ENCODE results near the gene METTL1.
"Not testable (repeated sequence)": the region's sequence is repeated elsewhere in the genome, so short reads cannot be mapped to it uniquely, and the experiment has no call there.

METTL1 gene

GRCh38 chr12:57775563-57776246 is 3.8 kb upstream of the METTL1 start:
- no peak for TF ChIP-seq TAF1 (IDR thresholded peaks at IDR 0.05; ENCODE audit: borderline replicate concordance, low read depth, low read length)
- no peak for TF ChIP-seq POLR2A (IDR thresholded peaks at IDR 0.05; ENCODE audit: low read depth, low read length)
- no peak for TF ChIP-seq POLR2AphosphoS5 (IDR thresholded peaks at IDR 0.05; ENCODE audit: low read depth, low read length)
- FAIRE-seq (no peak), DNase-seq (ENCODE audit: insufficient read length) (no peak)

- TF ChIP-seq TAF1 (IDR thresholded peaks at IDR 0.05; ENCODE audit: borderline replicate concordance, low read depth, low read length) (no peak), POLR2A (IDR thresholded peaks at IDR 0.05; ENCODE audit: low read depth, low read length) (no peak), POLR2AphosphoS5 (IDR thresholded peaks at IDR 0.05; ENCODE audit: low read depth, low read length) (no peak)
- DNase-seq (ENCODE audit: insufficient read length) (no peak), FAIRE-seq (no peak)
These were observed 3.1 kb upstream of the METTL1 start for GRCh38 chr12:57775044-57775443.

GRCh38 chr12:57774634-57775033 is 2.7 kb upstream of the METTL1 start:
- FAIRE-seq; DNase-seq (ENCODE audit: insufficient read length): not testable (repeated sequence)

- TF ChIP-seq POLR2AphosphoS5 (IDR thresholded peaks at IDR 0.05; ENCODE audit: low read depth, low read length): no peak
- no peak for TF ChIP-seq POLR2A (IDR thresholded peaks at IDR 0.05; ENCODE audit: low read depth, low read length)
- no peak for TF ChIP-seq TAF1 (IDR thresholded peaks at IDR 0.05; ENCODE audit: borderline replicate concordance, low read depth, low read length)
- peak; percentile 40 for DNase-seq (ENCODE audit: insufficient read length)
- no peak for FAIRE-seq
These were observed 771 bp upstream of the METTL1 start, which contains the start of gene EEF1AKMT3 for GRCh38 chr12:57772429-57773322. EEF1AKMT3 (plus strand) TSS chr12:57772614; CDS start chr12:57772725, 111 bp downstream.

- DNase-seq (ENCODE audit: insufficient read length) (peak; percentile 79), FAIRE-seq (no peak)
- TF ChIP-seq TAF1 (IDR thresholded peaks at IDR 0.05; ENCODE audit: borderline replicate concordance, low read depth, low read length) (no peak), POLR2A (IDR thresholded peaks at IDR 0.05; ENCODE audit: low read depth, low read length) (no peak)
These were observed 551 bp downstream of the METTL1 start for GRCh38 chr12:57771236-57771872.

- DNase-seq (ENCODE audit: insufficient read length) (no peak), FAIRE-seq (no peak)
- TF ChIP-seq TAF1 (IDR thresholded peaks at IDR 0.05; ENCODE audit: borderline replicate concordance, low read depth, low read length) (no peak), POLR2AphosphoS5 (IDR thresholded peaks at IDR 0.05; ENCODE audit: low read depth, low read length) (no peak), POLR2A (IDR thresholded peaks at IDR 0.05; ENCODE audit: low read depth, low read length) (no peak)
These were observed 1.2 kb downstream of the METTL1 start for GRCh38 chr12:57770734-57771133.

- no peak for TF ChIP-seq POLR2AphosphoS5 (IDR thresholded peaks at IDR 0.05; ENCODE audit: low read depth, low read length)
- no peak for TF ChIP-seq TAF1 (IDR thresholded peaks at IDR 0.05; ENCODE audit: borderline replicate concordance, low read depth, low read length)
- TF ChIP-seq POLR2A (IDR thresholded peaks at IDR 0.05; ENCODE audit: low read depth, low read length): no peak
- FAIRE-seq (no peak), DNase-seq (ENCODE audit: insufficient read length) (no peak)
These were observed 2.3 kb downstream of the METTL1 start for GRCh38 chr12:57769594-57769993.

GRCh38 chr12:57767876-57768275 is 4.0 kb downstream of the METTL1 start:
- FAIRE-seq (no peak), DNase-seq (ENCODE audit: insufficient read length) (no peak)
- TF ChIP-seq TAF1 (IDR thresholded peaks at IDR 0.05; ENCODE audit: borderline replicate concordance, low read depth, low read length): no peak
- no peak for TF ChIP-seq POLR2A (IDR thresholded peaks at IDR 0.05; ENCODE audit: low read depth, low read length)
- TF ChIP-seq POLR2AphosphoS5 (IDR thresholded peaks at IDR 0.05; ENCODE audit: low read depth, low read length): no peak

- DNase-seq (ENCODE audit: insufficient read length): no peak
- FAIRE-seq: no peak
- TF ChIP-seq POLR2A (IDR thresholded peaks at IDR 0.05; ENCODE audit: low read depth, low read length) (no peak), TAF1 (IDR thresholded peaks at IDR 0.05; ENCODE audit: borderline replicate concordance, low read depth, low read length) (no peak), POLR2AphosphoS5 (IDR thresholded peaks at IDR 0.05; ENCODE audit: low read depth, low read length) (no peak)
These were observed 4.6 kb downstream of the METTL1 start for GRCh38 chr12:57767305-57767698.

- DNase-seq (ENCODE audit: insufficient read length) (no peak), FAIRE-seq (no peak)
- TF ChIP-seq TAF1 (IDR thresholded peaks at IDR 0.05; ENCODE audit: borderline replicate concordance, low read depth, low read length) (no peak), POLR2AphosphoS5 (IDR thresholded peaks at IDR 0.05; ENCODE audit: low read depth, low read length) (no peak), POLR2A (IDR thresholded peaks at IDR 0.05; ENCODE audit: low read depth, low read length) (no peak)
These were observed 5.2 kb downstream of the METTL1 start, which contains the start of gene CYP27B1 for GRCh38 chr12:57766464-57767304. CYP27B1 (minus strand) TSS chr12:57767078; CDS start chr12:57767041, 37 bp downstream.
